ENCODE data around the gene CACNA1D.
"Not testable (repeated sequence)": the region's sequence is repeated elsewhere in the genome, so short reads cannot be mapped to it uniquely, and the experiment has no call there.

CACNA1D gene

DNA sequence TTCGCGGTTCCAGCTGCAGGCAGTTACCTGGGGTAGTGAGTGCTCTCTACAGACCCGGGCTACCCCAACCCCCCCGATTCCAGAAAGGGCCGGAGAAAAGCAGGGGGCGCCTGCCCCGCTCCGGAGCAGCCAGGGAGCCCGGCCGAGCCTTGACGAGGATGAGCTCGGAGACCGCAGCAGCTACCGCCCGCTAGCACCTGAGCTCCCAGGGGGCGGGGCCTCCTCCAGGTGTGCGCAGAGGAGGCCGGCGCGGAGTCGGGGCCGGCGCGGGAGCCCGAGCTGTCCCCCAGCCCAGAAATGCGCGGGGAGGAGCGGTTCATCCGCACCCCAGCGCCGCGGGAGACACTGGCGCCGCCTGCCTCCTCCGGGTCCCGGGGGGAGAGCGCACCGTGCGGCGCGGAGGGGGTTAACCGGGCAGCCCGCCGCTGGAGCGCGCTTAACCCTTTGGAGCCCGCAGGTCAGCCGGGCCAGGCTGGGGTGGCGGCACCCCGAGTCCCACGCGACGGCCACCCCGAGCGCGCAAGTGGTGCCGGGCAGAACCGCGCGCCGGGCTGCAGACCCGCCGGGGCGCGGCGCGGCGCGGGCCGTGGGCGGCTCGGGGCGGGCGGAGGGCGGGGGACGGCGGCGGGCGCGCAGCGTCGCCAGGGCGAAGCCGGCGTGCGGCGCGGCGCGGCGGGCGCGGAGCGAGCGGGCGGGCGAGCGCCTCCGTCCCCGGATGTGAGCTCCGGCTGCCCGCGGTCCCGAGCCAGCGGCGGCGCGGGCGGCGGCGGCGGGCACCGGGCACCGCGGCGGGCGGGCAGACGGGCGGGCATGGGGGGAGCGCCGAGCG lies at the start of gene CACNA1D:
Gene CACNA1D, plus strand, starts transcription at position 649 of the 829 bp plus-strand sequence. CDS start 556 bp downstream, outside the sequence.
- H3K27ac ChIP-seq, result peak within 1 kb of the TSS; percentile 66
- TF ChIP-seq ZFX (IDR thresholded peaks at IDR 0.05), result no peak
- TF ChIP-seq, protein P1, sequence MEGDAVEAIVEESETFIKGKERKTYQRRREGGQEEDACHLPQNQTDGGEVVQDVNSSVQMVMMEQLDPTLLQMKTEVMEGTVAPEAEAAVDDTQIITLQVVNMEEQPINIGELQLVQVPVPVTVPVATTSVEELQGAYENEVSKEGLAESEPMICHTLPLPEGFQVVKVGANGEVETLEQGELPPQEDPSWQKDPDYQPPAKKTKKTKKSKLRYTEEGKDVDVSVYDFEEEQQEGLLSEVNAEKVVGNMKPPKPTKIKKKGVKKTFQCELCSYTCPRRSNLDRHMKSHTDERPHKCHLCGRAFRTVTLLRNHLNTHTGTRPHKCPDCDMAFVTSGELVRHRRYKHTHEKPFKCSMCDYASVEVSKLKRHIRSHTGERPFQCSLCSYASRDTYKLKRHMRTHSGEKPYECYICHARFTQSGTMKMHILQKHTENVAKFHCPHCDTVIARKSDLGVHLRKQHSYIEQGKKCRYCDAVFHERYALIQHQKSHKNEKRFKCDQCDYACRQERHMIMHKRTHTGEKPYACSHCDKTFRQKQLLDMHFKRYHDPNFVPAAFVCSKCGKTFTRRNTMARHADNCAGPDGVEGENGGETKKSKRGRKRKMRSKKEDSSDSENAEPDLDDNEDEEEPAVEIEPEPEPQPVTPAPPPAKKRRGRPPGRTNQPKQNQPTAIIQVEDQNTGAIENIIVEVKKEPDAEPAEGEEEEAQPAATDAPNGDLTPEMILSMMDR (conservative IDR thresholded peaks at IDR 0.05), result no peak

DNA sequence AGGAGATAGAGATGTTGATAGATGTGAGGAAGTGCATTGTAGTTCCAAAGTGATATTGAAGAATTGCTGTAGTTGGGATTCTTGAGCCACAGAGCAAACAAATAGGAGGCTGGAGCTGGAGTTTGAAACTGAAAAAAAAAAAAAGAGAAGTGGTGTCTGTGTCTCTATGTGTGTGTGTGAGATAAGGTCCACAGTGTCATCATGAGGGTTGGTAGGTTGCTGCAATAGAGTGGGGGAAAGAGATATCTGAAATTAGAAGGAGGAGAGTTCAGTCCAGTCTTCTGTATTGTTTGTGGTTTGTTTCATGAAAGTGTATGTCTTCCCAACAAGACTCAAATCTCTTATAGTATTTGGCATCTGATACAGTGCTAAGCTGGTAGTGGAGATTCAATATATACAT lies 37.3 kb upstream of the CACNA1D start:
- H3K27ac ChIP-seq, result no peak overlapping the region
- TF ChIP-seq ZFX (IDR thresholded peaks at IDR 0.05), result no peak
- TF ChIP-seq, protein P1 (conservative IDR thresholded peaks at IDR 0.05), result no peak

DNA sequence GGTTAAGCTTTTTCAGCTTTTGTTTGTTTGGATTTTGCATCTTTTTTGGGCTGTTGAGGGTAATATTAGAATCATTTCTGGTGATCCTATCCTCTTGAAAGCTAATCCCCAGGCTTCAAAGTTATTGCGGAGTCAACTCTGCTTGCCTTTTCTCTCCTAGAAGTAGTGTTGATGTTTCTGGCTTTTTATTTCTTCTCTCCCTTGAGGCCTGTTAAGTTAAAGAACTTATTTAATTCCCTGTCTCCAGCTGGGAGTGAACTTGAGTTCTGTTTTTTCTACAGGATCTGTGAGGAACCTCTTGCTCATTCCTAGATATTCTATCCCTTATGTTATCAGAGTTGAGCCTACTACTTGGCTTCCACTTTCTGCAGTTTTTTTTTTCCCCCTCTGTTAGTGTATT lies 34.1 kb upstream of the CACNA1D start:
- H3K27ac ChIP-seq, result no peak overlapping the region
- TF ChIP-seq, protein P1 (conservative IDR thresholded peaks at IDR 0.05), result no peak
- TF ChIP-seq ZFX (IDR thresholded peaks at IDR 0.05), result no peak

DNA sequence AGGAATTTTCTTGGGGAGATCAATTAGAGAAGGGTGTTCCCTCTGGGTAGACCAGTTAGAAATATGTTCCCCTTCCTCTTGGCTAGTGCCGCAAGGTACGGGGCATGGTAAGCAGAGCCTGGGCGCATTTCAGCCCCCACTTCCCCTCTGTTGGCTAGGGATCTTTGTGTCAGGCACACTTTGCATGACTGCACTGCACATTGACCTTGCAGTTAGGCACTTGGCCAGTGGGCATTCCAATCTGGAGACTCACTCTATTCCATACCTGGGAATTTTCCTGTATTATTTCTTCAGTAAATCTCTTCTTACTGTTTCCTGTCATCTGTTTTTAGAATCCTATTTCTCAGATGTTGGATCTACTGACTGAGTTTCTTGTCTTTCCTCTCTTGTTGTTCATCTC lies 30.0 kb upstream of the CACNA1D start:
- TF ChIP-seq, protein P1 (conservative IDR thresholded peaks at IDR 0.05), result no peak
- TF ChIP-seq ZFX (IDR thresholded peaks at IDR 0.05), result no peak
- no peak overlapping the region for H3K27ac ChIP-seq

DNA sequence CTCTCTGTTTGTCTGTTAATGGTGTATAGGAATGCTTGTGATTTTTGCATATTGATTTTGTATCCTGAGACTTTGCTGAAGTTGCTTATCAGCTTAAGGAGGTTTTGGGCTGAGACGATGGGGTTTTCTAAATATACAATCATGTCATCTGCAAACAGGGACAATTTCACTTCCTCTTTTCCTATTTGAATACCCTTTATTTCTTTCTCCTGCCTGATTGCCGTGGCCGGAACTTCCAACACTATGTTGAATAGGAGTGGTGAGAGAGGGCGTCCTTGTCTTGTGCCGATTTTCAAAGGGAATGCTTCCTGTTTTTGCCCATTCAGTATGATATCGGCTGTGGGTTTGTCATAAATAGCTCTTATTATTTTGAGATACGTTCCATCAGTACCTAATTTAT lies 24.7 kb upstream of the CACNA1D start:
- H3K27ac ChIP-seq, result not testable (repeated sequence)

DNA sequence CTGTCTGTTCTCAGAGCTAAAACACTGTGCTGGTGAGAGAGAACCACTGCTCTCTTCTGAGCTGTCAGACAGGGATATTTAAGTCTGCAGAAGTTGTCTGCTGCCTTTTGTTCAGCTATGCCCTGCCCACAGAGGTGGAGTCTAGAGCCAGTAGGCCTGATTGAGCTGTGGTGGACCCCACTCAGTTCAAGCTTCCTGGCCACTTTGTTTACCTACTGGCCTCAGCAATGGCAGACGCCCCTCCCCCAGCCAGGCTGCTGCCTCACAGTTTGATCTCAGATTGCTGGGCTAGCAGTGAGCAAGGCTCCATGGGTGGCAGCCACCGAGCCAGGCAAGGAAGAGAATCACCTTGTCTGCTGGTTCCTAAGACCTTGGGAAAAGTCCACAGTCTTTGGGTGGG lies 21.0 kb upstream of the CACNA1D start:
- TF ChIP-seq, protein P1 (conservative IDR thresholded peaks at IDR 0.05), result no peak

DNA sequence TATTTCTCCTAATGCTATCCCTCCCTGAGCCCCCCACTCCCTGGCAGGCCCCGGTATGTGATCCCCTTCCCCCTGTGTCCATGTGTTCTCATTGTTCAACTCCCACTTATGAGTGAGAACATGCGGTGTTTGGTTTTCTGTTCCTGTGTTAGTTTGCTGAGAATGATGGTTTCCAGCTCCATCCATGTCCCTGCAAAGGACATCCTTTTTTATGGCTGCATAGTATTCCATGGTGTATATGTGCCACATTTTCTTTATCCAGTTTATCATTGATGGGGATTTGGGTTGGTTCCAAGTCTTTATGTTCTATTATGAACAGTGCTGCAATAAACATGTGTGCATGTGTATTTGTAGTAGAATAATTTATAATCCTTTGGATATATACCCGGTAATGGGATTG lies 18.0 kb upstream of the CACNA1D start:
- not testable (repeated sequence) for H3K27ac ChIP-seq

More for the DNA sequence above, 21.0 kb upstream of the CACNA1D start:
- H3K27ac ChIP-seq, result no peak overlapping the region

DNA sequence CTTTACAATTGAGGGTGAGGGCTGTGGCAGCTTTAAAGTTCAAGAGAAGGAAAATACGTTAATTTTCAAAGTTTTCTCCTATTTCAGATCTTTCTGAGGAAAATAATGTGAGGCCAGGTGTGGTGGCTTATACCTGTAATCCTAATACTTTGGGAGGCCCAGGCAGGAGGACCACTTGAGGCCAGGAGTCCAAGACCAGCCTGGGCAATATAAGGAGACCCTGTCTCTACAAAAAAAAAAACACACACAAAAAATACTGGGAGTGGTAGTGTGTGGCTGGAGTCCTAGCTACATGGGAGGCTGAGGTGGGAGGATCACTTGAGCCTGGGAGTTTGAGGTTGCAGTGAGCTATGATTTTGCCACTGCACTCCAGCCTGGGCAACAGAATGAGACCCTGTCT lies 16.7 kb upstream of the CACNA1D start:
- H3K27ac ChIP-seq, result not testable (repeated sequence)

DNA sequence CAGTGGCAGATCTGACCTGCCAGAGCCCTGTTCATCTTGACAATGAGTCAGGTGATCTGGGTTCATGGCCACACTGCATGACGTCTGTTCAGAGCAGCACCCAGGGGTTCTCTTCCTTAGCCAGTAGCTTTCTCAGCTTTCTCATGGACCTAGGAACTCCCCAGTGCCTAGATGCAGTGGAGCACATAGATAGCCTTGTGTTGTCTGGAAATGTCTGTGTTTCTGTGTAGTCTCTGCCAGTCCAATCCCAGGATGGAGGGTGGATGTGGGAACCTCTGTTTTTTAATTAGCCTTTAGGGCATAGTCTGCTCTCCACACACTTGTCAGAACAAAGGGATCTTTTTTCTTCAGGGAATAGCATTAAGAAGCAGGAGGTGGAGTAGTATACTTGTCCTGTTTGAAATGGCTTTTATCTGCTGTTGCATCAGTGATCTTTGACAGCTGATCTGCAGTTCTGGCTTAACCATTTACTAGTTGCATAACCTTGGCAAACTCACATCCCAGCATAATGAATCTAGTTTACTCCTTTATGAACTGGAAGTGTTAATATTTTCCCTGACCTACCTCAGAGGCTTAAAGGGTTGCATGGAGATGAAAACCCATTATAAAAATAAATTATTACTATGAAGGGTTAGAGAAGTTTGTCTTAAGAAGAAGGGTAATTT lies 16.1 kb upstream of the CACNA1D start:
- H3K27ac ChIP-seq, result no peak overlapping the region
- no peak for TF ChIP-seq ZFX (IDR thresholded peaks at IDR 0.05)
- TF ChIP-seq, protein P1 (conservative IDR thresholded peaks at IDR 0.05), result no peak

Measured in C4-2B (cell line).